Hematopoietic multipotent progenitor cell treated with erythropoietin and hydrocortisone succinate and interleukin-3 and kit ligand, for 4 days (in vitro differentiated cells): Measurements from ENCODE around the gene LPIN1.
"Not testable (repeated sequence)": the region's sequence is repeated elsewhere in the genome, so short reads cannot be mapped to it uniquely, and the experiment has no call there.

ENCODE experiments used
- DNase-seq: peaks from one replicate; pipeline ENCODE4 v3.0.0-alpha.2; 2015

Gene LPIN1

DNA sequence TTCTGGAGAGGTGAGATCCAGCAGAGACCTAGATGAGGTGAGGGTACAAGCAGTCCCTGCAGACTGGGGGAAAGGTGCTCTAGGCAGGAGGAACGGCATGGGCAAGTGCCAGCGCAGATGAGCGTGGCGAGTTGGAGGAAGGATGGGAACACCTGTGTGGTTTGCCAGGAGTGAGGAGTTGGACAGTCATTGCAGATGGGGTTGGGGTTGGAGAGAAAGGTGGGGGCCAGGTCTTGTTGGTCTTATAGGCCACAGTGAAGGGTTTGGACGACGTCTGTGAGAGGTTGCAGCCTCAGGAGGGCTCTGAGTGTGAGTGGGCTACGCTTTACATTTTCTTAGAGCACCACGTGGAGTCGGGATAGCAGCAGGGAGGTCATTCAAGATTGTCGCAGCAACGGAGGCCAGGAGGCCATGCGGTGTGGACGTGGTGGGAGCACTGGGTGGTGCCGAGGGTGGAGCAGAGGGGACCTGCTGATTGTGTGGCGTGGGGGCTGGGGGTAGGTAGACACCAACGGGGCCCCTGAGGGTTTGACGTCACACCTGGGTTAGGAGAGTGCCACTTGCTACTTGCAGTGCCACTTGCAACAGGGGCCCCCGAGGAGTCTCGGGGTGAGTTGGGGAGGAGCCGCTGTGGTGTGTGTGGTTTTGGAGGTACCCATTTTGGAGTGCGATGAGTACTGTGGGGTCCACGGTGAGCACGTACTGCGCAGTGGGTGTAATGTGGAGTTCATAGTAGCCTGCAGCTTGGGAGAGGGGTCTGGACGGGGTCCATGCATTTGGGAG is 66.2 kb downstream of the LPIN1 start:
- no peak for DNase-seq

GRCh38 chr2:11813345-11813744 is 66.9 kb downstream of the LPIN1 start:
- not testable (repeated sequence) for DNase-seq

GRCh38 chr2:11813951-11814350 is 67.5 kb downstream of the LPIN1 start:
- no peak for DNase-seq

- no peak for DNase-seq
These were observed 68.6 kb downstream of the LPIN1 start for GRCh38 chr2:11814979-11815510.

DNA sequence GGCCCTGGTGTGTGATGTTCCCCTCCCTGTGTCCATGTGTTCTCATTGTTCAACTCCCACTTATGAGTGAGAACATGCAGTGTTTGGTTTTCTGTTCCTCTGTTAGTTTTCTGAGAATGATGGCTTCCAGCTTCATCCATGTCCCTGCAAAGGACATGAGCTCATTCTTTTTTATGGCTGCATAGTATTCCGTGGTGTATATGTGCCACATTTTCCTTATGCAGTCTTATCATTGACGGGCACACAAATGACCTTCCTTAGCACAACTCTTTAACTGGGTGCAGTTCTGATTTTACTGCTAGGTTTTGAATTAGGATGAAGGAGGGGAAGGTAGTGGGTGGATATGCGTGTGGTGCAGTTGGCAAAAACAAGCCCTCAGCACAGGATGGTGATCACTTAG is 70.5 kb downstream of the LPIN1 start:
- not testable (repeated sequence) for DNase-seq

GRCh38 chr2:11819235-11819729 is 72.8 kb downstream of the LPIN1 start:
- DNase-seq, result no peak

DNA sequence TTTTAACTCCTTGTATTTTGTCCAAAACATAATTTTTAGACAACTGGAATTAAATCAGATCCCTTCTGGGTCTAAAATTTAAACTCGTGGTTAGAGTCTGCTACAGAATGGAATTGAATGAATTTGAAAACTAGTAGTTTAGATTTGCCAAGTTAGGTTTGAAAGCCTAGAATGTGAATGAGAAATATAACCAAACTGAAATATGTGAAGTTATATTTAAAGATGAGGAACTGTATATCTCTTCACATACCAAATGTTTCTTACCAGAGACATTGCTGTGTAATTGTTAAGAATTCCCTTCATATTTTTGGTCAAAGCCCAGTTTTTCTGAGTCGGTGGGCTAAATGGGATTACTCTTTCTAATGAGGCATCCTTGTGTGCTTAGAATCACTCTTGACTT is 74.2 kb downstream of the LPIN1 start:
- DNase-seq, result no peak

DNA sequence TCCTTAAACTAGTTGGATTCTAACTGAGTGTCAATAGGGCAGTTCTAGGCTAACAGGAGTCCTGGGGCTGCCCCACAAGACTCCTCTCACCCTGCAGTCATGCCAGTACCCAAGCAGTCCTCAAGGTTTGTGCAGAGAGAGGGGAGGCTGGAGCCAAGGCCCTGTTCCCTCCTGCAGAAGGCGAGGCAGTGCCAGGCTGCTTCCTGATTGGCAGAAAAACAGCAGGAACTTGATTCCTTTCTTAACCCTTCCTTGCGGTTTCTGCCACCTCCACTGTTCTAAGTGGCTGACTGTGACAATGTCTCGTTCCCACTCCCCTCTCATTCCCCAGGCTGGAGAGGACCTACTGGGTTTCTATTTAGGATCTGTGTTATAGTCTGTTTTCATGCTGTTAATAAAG is 75.3 kb downstream of the LPIN1 start:
- no peak for DNase-seq

GRCh38 chr2:11822359-11822745 is 75.9 kb downstream of the LPIN1 start:
- not testable (repeated sequence) for DNase-seq

DNA sequence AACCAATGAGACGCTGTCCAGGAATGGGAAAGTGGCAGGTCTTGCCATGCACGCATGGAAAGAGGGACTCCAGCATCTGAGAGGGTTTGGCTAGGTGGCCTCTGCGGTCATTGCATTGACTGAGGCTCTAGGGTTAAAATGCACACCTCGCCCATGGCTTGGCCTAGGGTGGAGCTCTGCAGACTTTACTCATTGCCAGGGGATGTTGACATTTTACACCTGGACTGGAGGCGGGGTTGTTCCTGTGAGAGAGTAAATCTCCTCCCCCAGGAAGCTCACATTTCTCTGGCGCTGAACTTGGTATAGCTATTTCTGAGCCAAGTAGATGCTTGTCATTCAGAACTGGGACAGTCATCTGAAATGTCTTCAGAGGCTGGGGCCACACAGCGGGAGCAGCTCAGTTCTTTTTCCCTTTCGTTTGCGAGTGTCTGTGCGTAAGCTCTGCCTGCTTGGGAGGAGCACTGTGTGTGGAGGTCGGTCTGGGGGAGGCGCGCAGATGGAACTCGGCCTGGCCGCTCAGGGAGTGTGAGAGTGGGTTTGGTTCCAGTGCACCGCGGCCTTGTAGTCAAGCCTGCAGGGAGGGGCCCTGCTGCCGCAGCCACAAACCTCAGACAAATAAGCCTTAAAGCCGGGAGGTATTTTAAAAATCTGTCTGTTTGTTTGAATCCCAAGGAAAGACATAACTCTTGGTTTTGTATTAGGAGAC is 76.5 kb downstream of the LPIN1 start:
- no peak for DNase-seq

DNA sequence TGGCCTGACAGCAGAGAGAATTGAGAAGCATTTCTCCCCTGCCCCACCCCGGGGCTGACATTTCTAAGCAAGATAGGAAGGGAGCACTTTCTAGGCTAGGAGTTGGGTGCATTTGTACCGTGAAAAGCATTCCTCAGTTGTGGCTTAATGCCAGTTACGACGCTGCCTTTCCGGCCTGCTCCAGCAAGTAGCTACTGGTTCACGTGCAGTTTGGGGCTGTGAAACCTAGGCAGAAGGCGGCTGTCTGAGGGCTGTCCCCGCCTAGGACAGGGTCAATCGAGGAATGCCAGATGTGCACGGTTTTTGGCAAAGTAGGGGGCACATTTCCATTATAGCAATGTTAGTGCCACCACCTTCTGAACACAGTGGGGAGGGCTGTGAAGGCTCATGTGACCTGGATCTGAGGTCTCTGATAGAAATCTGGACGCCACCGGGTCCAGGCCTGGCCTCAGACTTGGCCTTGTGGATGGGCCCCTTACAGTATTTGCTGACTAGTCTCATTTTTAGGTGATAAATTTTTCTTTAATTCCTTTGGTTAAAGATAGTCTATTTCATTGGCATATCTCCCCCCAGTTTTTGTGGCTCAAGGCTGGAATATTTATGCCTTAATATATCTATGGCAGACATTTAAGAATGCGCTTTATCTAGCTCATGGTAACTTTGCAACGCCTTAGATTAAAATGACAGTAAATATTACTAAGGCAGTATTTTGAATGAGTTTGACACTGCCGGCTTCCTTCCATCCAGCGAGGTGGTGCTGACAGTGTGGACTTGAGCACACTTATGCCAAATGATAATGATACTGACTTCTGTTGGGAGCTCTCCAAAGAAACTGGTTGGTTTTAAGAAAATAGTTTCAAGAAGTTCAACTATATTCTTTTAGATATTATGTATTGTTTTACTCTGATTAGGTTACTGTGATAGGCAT is 78.7 kb downstream of the LPIN1 start:
- DNase-seq, result no peak

- DNase-seq, result no peak
These were observed 81.1 kb downstream of the LPIN1 start for GRCh38 chr2:11827547-11827946.

DNA sequence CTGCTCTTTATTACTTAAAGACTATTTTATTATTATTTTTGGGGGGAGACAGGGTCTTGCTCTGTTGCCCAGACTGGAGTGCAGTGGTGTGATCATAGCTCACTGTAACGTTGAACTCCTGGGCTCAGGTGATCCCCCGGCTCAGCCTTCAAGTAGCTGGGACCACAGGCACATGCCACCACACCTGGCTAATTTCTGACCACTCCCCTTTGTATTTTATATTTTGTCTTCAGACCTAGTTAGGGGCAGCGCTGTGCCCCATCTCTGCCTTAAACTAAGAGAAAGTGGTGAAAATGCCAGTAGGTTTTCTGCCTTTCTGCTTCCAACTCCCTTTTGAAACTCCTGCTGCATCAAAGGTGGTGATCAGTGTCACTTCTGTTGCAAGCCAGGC is 82.5 kb downstream of the LPIN1 start:
- DNase-seq, result no peak

GRCh38 chr2:11829324-11829946 is 83.0 kb downstream of the LPIN1 start:
- peak; percentile 93 for DNase-seq

DNA sequence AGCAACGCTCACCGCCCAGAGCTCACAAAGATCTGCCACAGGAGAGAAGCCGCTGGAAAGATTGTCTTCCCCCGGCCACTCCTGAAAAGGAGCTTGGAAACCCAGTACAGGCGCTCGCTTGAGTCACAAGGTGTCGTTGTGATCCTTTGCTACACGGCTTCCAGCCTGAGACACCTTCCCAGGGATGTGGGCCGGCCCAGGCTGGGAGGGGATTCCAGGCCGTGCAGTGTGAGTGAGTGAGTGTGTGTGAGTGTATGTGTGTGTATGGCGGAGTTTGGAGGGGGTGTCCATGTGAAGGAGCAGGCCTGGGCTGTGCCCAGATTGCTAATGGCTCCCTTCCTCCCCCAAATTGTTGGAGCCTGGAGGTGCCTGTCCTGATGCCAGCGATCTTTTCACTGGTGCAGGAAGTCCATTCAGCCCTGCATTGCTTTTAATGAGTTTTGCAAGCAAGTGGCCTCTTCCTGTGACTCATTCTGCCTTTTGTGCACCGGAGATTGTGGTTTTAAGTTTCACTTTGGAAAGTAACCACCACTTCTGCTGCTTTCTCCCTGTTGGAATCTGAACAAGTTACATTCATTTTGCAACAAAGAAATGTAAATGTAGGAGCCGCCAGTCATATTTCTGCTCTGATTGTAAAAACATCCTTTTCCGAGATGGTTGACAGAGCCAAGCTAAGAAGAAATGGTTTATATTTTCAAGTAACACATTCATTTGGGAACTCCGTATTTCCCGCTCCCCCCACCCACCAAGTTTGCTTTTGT is 83.7 kb downstream of the LPIN1 start:
- peak; percentile 95 for DNase-seq

DNA sequence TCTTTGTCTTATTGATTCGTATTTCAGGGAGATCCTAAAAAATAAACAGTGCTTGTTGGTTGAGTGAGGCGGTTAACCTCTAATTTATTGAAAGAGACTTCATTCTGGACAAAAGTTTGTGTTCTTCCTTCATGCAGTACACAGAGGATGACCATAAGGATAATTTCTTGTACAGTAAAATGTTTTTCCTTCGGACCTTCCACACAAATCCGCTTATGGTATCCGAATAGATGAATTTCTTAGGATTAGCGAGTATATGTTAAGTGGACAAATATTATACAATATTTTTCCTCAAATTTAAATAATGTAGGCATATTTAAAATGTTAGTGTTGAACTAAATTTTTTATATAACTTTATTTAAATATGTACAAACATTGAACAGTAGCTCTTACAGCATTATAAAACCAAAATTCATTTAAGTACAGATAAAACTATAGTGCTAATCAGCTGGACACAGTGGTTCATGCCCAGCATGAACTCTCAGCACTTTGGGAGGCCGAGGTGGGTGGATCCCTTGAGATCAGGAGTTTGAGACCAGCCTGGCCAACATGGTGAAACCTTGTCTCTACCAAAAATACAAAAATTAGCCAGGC is 84.4 kb downstream of the LPIN1 start:
- peak; percentile 20 for DNase-seq

GRCh38 chr2:11831415-11831814 is 85.0 kb downstream of the LPIN1 start:
- no peak for DNase-seq

DNA sequence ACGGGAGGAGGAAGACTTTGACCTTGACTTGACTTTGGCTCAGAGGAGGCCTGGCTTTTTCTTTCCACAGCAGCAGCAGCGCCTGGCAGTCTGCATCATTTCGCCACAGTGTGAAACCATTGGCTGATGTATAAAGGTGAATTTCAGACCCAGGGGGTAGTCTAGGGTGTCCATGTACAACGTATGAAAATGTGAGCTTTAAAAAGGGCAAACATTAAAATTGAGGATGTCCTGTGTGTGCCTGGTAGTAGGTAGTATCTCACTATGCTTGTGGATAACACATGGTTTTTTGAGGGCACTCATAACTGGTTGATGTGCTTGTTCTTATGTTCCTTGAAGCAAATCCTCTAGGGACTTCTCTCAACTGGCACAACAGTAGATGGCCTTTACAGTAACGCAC is 86.1 kb downstream of the LPIN1 start:
- DNase-seq, result no peak

- peak; percentile 38 for DNase-seq
These were observed 87.2 kb downstream of the LPIN1 start for GRCh38 chr2:11833601-11834000.

DNA sequence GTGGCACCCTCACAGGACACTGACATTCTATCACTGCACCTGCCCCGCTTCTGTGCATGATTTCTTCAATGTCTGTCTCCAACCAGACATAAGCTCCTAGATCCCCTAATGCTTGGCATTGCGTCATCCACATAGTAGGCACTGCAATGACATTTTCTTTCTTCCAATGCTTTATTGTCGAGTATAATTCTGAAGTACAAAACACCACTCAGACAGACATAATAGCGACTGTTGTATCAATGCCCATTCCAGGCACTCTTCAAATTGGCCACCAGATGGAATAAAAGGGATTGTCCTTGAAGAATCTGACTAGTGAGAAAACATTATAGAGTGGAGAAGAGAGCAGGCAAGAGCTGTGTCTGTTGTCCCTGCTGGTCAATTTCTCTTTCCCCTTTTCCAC is 89.0 kb downstream of the LPIN1 start:
- DNase-seq, result peak; percentile 31

GRCh38 chr2:11836647-11837219 is 90.3 kb downstream of the LPIN1 start:
- peak; percentile 16 for DNase-seq
